ENCODE measurements around the gene ADGRV1.

The ADGRV1 gene

GRCh38 chr5:91025449-91025848 is 466.9 kb downstream of the ADGRV1 start:
- H3F3A ChIP-seq (ENCODE audit: insufficient read depth), result no peaks in the 10 kb centered on the region
- H3K27ac ChIP-seq (ENCODE audit: low read depth, low read length), result no peak overlapping the region
- TF ChIP-seq, protein P1, sequence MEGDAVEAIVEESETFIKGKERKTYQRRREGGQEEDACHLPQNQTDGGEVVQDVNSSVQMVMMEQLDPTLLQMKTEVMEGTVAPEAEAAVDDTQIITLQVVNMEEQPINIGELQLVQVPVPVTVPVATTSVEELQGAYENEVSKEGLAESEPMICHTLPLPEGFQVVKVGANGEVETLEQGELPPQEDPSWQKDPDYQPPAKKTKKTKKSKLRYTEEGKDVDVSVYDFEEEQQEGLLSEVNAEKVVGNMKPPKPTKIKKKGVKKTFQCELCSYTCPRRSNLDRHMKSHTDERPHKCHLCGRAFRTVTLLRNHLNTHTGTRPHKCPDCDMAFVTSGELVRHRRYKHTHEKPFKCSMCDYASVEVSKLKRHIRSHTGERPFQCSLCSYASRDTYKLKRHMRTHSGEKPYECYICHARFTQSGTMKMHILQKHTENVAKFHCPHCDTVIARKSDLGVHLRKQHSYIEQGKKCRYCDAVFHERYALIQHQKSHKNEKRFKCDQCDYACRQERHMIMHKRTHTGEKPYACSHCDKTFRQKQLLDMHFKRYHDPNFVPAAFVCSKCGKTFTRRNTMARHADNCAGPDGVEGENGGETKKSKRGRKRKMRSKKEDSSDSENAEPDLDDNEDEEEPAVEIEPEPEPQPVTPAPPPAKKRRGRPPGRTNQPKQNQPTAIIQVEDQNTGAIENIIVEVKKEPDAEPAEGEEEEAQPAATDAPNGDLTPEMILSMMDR (IDR thresholded peaks at IDR 0.05; ENCODE audit: insufficient read depth, low read length, poor library complexity, severe bottlenecking), result no peak
- TF ChIP-seq EZH2phosphoT487 (conservative IDR thresholded peaks at IDR 0.05; ENCODE audit: low read length), result no peak
- no peaks in the 10 kb centered on the region for H4K20me1 ChIP-seq (ENCODE audit: low read depth, low read length)
- no peak overlapping the region for H3K4me2 ChIP-seq (ENCODE audit: low read depth, low read length, poor library complexity, severe bottlenecking)
- H3K9ac ChIP-seq (ENCODE audit: low read length), result no peak overlapping the region
- H3K9me2 ChIP-seq (replicated peaks; ENCODE audit: insufficient read depth, low read length), result no peaks in the 10 kb centered on the region
- H3K36me3 ChIP-seq (ENCODE audit: low read length), result no peaks in the 10 kb centered on the region
- H3K9me3 ChIP-seq (ENCODE audit: insufficient read depth, low read length), result no peaks in the 10 kb centered on the region
- no peak overlapping the region for H3K4me3 ChIP-seq (ENCODE audit: insufficient read depth, low read length, poor library complexity, severe bottlenecking)
- no peaks in the 10 kb centered on the region for H3K79me2 ChIP-seq (ENCODE audit: insufficient read depth, low read length)
- no peak overlapping the region for H2AFZ ChIP-seq (ENCODE audit: low read depth, low read length, severe bottlenecking)
- H3K27me3 ChIP-seq (ENCODE audit: low read length), result no peaks in the 10 kb centered on the region

- H3K27me3 ChIP-seq (ENCODE audit: low read length), result no peaks in the 10 kb centered on the region
- no peak overlapping the region for H3K4me2 ChIP-seq (ENCODE audit: low read depth, low read length, poor library complexity, severe bottlenecking)
- no peaks in the 10 kb centered on the region for H3K36me3 ChIP-seq (ENCODE audit: low read length)
- no peak overlapping the region for H3K9ac ChIP-seq (ENCODE audit: low read length)
- no peaks in the 10 kb centered on the region for H4K20me1 ChIP-seq (ENCODE audit: low read depth, low read length)
- H2AFZ ChIP-seq (ENCODE audit: low read depth, low read length, severe bottlenecking), result no peak overlapping the region
- TF ChIP-seq EZH2phosphoT487 (conservative IDR thresholded peaks at IDR 0.05; ENCODE audit: low read length), result no peak
- TF ChIP-seq, protein P1 (IDR thresholded peaks at IDR 0.05; ENCODE audit: insufficient read depth, low read length, poor library complexity, severe bottlenecking), result no peak
- no peak overlapping the region for H3K4me3 ChIP-seq (ENCODE audit: insufficient read depth, low read length, poor library complexity, severe bottlenecking)
- H3K27ac ChIP-seq (ENCODE audit: low read depth, low read length), result no peak overlapping the region
- H3K9me2 ChIP-seq (replicated peaks; ENCODE audit: insufficient read depth, low read length), result no peaks in the 10 kb centered on the region
- H3F3A ChIP-seq (ENCODE audit: insufficient read depth), result no peaks in the 10 kb centered on the region
- H3K9me3 ChIP-seq (ENCODE audit: insufficient read depth, low read length), result no peaks in the 10 kb centered on the region
- no peaks in the 10 kb centered on the region for H3K79me2 ChIP-seq (ENCODE audit: insufficient read depth, low read length)
These were observed 467.4 kb downstream of the ADGRV1 start for GRCh38 chr5:91025956-91026355.

DNA sequence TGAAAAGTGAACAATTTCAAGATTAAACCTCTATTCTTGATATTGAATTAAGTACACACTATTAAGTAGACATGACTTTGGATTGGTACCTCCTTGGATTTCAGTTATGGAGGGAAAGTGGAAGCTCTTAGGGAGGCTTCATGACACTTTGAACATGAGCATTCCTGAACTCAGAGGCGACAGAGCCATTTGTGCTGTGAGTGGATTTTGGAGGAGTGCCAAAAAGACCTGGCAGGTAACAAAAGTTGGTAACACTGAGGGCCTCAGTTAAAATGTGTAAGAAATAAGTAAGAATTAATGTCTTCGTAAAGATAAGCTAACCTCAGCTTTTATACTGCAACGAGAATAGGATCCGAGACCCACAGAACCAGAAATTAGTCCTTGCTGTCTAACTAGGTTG is 467.9 kb downstream of the ADGRV1 start:
- H3K79me2 ChIP-seq (ENCODE audit: insufficient read depth, low read length), result no peaks in the 10 kb centered on the region
- no peaks in the 10 kb centered on the region for H3K9me2 ChIP-seq (replicated peaks; ENCODE audit: insufficient read depth, low read length)
- no peak overlapping the region for H3K27ac ChIP-seq (ENCODE audit: low read depth, low read length)

More for the DNA sequence above, 467.9 kb downstream of the ADGRV1 start:
- Histone ChIP-seq H3F3A (ENCODE audit: insufficient read depth) (no peaks in the 10 kb centered on the region), H3K27me3 (ENCODE audit: low read length) (no peaks in the 10 kb centered on the region), H2AFZ (ENCODE audit: low read depth, low read length, severe bottlenecking) (no peak overlapping the region), H3K36me3 (ENCODE audit: low read length) (no peaks in the 10 kb centered on the region), H3K9me3 (ENCODE audit: insufficient read depth, low read length) (no peaks in the 10 kb centered on the region), H3K4me3 (ENCODE audit: insufficient read depth, low read length, poor library complexity, severe bottlenecking) (no peak overlapping the region), H4K20me1 (ENCODE audit: low read depth, low read length) (no peaks in the 10 kb centered on the region), H3K9ac (ENCODE audit: low read length) (no peak overlapping the region), H3K4me2 (ENCODE audit: low read depth, low read length, poor library complexity, severe bottlenecking) (no peak overlapping the region)
- no peak for TF ChIP-seq EZH2phosphoT487 (conservative IDR thresholded peaks at IDR 0.05; ENCODE audit: low read length)
- TF ChIP-seq, protein P1 (IDR thresholded peaks at IDR 0.05; ENCODE audit: insufficient read depth, low read length, poor library complexity, severe bottlenecking), result no peak

Measured in SU-DHL-6 (cell line).